ENCODE measurements around the gene GPM6B.
A peak's percentile ranks its signal among the peaks of the same experiment; 100 is the strongest.
"Not testable (repeated sequence)": the region's sequence is repeated elsewhere in the genome, so short reads cannot be mapped to it uniquely, and the experiment has no call there.

The GPM6B gene

GRCh38 chrX:13763489-13763888, 53.4 kb downstream of the GPM6B start:
- no peak for DNase-seq

- DNase-seq, result peak; percentile 4
These were observed 55.1 kb downstream of the GPM6B start for GRCh38 chrX:13761606-13762414.

GRCh38 chrX:13760426-13760825, 56.5 kb downstream of the GPM6B start:
- DNase-seq, result no peak

- peak; percentile 74 for DNase-seq
These were observed 57.7 kb downstream of the GPM6B start for GRCh38 chrX:13759152-13759718.

GRCh38 chrX:13756381-13756780, 60.5 kb downstream of the GPM6B start:
- no peak for DNase-seq

- no peak for DNase-seq
These were observed 61.6 kb downstream of the GPM6B start for GRCh38 chrX:13755254-13755653.

- no peak for DNase-seq
These were observed 62.1 kb downstream of the GPM6B start for GRCh38 chrX:13754765-13755164.

GRCh38 chrX:13752646-13753045, 64.2 kb downstream of the GPM6B start:
- no peak for DNase-seq

- no peak for DNase-seq
These were observed 64.8 kb downstream of the GPM6B start for GRCh38 chrX:13752141-13752540.

GRCh38 chrX:13750812-13751211, 66.1 kb downstream of the GPM6B start:
- no peak for DNase-seq

- DNase-seq, result no peak
These were observed 66.7 kb downstream of the GPM6B start for GRCh38 chrX:13750204-13750603.

- no peak for DNase-seq
These were observed 68.4 kb downstream of the GPM6B start for GRCh38 chrX:13748486-13748885.

- no peak for DNase-seq
These were observed 69.1 kb downstream of the GPM6B start for GRCh38 chrX:13747836-13748235.

GRCh38 chrX:13742397-13743176, 74.3 kb downstream of the GPM6B start:
- no peak for DNase-seq

- DNase-seq, result no peak
These were observed 75.2 kb downstream of the GPM6B start for GRCh38 chrX:13741695-13742094.

- DNase-seq, result peak; percentile 83
These were observed 82.4 kb downstream of the GPM6B start, which contains the start of the genes OFD1 and TRAPPC2 for GRCh38 chrX:13734278-13735172. OFD1 (plus strand) TSS chrX:13734748; CDS start chrX:13735072, 324 bp downstream. TRAPPC2 (minus strand) TSS chrX:13734620; CDS start chrX:13719963, 14,657 bp downstream.

- DNase-seq, result no peak
These were observed 83.4 kb downstream of the GPM6B start for GRCh38 chrX:13733506-13733905.

- DNase-seq, result no peak
These were observed 84.4 kb downstream of the GPM6B start for GRCh38 chrX:13732246-13733067.

- not testable (repeated sequence) for DNase-seq
These were observed 86.4 kb downstream of the GPM6B start for GRCh38 chrX:13730523-13730922.

- DNase-seq, result not testable (repeated sequence)
These were observed 90.3 kb downstream of the GPM6B start for GRCh38 chrX:13726583-13726982.

- not testable (repeated sequence) for DNase-seq
These were observed 92.0 kb downstream of the GPM6B start for GRCh38 chrX:13724878-13725277.

Data from SIG-M5 (cell line).